Astrocyte (in vitro differentiated cells and primary cell): ENCODE results near the gene GPBAR1.

ENCODE experiments used
- EZH2 ChIP-seq: IDR thresholded peaks from 2 replicates; pipeline ENCODE4 v1.6.1; 2012; ENCODE audit warnings: mild to moderate bottlenecking, low read length, inconsistent platforms; ENCODE audit not compliant: insufficient read depth
- TF ChIP-seq, protein P1 (sequence below): IDR thresholded peaks from 2 replicates; pipeline ENCODE4 v1.5.1; 2011; ENCODE audit warnings: low read depth, mild to moderate bottlenecking, inconsistent platforms, low read length, moderate library complexity; ENCODE audit not compliant: insufficient read depth

DNA sequence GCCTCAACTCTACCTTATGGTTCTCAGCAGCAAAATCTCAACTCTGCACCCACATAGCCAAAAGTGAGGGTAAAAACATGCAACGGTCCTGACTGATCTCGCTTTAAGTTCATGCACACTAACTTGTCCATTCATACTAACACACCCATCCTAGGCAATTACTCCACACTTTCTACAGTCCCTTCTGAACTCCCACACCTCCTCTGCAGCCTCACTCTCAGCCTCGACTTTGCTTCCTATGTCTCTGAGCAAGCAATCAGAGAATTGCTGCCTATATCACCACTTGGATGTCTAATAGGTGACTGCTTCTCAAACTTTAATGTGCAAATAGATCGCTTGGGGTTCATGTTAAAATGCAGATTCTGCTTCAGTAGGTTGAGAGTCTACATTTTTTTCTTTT is 39.3 kb downstream of the GPBAR1 start:
- TF ChIP-seq, protein P1, sequence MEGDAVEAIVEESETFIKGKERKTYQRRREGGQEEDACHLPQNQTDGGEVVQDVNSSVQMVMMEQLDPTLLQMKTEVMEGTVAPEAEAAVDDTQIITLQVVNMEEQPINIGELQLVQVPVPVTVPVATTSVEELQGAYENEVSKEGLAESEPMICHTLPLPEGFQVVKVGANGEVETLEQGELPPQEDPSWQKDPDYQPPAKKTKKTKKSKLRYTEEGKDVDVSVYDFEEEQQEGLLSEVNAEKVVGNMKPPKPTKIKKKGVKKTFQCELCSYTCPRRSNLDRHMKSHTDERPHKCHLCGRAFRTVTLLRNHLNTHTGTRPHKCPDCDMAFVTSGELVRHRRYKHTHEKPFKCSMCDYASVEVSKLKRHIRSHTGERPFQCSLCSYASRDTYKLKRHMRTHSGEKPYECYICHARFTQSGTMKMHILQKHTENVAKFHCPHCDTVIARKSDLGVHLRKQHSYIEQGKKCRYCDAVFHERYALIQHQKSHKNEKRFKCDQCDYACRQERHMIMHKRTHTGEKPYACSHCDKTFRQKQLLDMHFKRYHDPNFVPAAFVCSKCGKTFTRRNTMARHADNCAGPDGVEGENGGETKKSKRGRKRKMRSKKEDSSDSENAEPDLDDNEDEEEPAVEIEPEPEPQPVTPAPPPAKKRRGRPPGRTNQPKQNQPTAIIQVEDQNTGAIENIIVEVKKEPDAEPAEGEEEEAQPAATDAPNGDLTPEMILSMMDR = no peak
- TF ChIP-seq EZH2 = no peak
